Measurements from ENCODE around the gene NXF1. TPM values are rescaled to one million over a fixed set of nuclear protein-coding genes. Genes with fewer than 3 reads are reported as not detected.

NXF1 gene
- 26.4 and 28.4 TPM in 2 replicates for total RNA-seq

GRCh38 chr11:62805076-62805892 lies at the start of gene NXF1:
NXF1 (minus strand) TSS chr11:62805440; CDS start chr11:62805356, 84 bp downstream.

GRCh38 chr11:62839050-62839945 lies 34.1 kb upstream of the NXF1 start, which contains the start of gene WDR74:
WDR74 (minus strand) TSS chr11:62839590; CDS start chr11:62839570, 20 bp downstream.

GRCh38 chr11:62832336-62833234 lies 27.3 kb upstream of the NXF1 start, which contains the start of gene TEX54:
TEX54 (minus strand) TSS chr11:62832841.

GRCh38 chr11:62831520-62832335 lies 26.5 kb upstream of the NXF1 start, which contains the start of gene STX5:
STX5 (minus strand) TSS chr11:62832051; CDS start chr11:62831243, 808 bp downstream.

GRCh38 chr11:62791501-62792201 lies 13.6 kb downstream of the NXF1 start, which contains the start of gene TMEM223:
TMEM223 (minus strand) TSS chr11:62792006; CDS start chr11:62791994, 12 bp downstream.

GRCh38 chr11:62787005-62787759 lies 18.1 kb downstream of the NXF1 start, which contains the start of gene TMEM179B:
TMEM179B (plus strand) TSS chr11:62787402; CDS start chr11:62787432, 30 bp downstream.

GRCh38 chr11:62771144-62772021 lies 33.9 kb downstream of the NXF1 start, which contains the start of gene TAF6L:
TAF6L (plus strand) TSS chr11:62771396; CDS start chr11:62775784, 4,388 bp downstream.

GRCh38 chr11:62753736-62754603 lies 51.3 kb downstream of the NXF1 start, which contains the start of gene ZBTB3:
ZBTB3 (minus strand) TSS chr11:62754160; CDS start chr11:62753664, 496 bp downstream.

Other genes with a start within 250 kb of the NXF1 start
- gene EEF1G, start 231.5 kb downstream of the NXF1 start, total RNA-seq: 1,010 and 1,304 TPM in 2 replicates
- 7.0 TPM in 2 replicates for gene TUT1, start 213.9 kb downstream of the NXF1 start, total RNA-seq
- 97.1 and 125 TPM in 2 replicates for gene MTA2, start 203.6 kb downstream of the NXF1 start, total RNA-seq
- 11.6 and 14.0 TPM in 2 replicates for gene EML3, start 192.7 kb downstream of the NXF1 start, total RNA-seq
- gene ROM1, start 192.2 kb downstream of the NXF1 start, total RNA-seq: 2.3 and 2.9 TPM in 2 replicates
- gene B3GAT3, start 183.5 kb downstream of the NXF1 start, total RNA-seq: 34.3 and 50.9 TPM in 2 replicates
- 315 and 475 TPM in 2 replicates for gene GANAB, start 158.8 kb downstream of the NXF1 start, total RNA-seq
- 22.9 and 24.5 TPM in 2 replicates for gene INTS5, start 152.1 kb downstream of the NXF1 start, total RNA-seq
- gene C11orf98, start 140.2 kb downstream of the NXF1 start, total RNA-seq: 24.6 and 35.6 TPM in 2 replicates
- 4.2 and 9.4 TPM in 2 replicates for gene CSKMT, start 140.1 kb downstream of the NXF1 start, total RNA-seq
- gene UQCC3, start 133.8 kb downstream of the NXF1 start, total RNA-seq: 12.0 and 12.6 TPM in 2 replicates
- gene LBHD1, start 133.2 kb downstream of the NXF1 start, total RNA-seq: 2.7 and 3.3 TPM in 2 replicates
- gene UBXN1, start 126.4 kb downstream of the NXF1 start, total RNA-seq: 99.4 and 126 TPM in 2 replicates
- 12.2 and 23.5 TPM in 2 replicates for gene LRRN4CL, start 115.9 kb downstream of the NXF1 start, total RNA-seq
- 37.4 and 39.5 TPM in 2 replicates for gene BSCL2, start 98.0 kb downstream of the NXF1 start, total RNA-seq
- gene GNG3, start 97.8 kb downstream of the NXF1 start, total RNA-seq: not detected in 2 replicates
- gene HNRNPUL2, start 78.0 kb downstream of the NXF1 start, total RNA-seq: 9.6 and 16.4 TPM in 2 replicates
- gene TTC9C, start 77.0 kb downstream of the NXF1 start, total RNA-seq: 30.0 and 35.2 TPM in 2 replicates
- 14.5 and 15.6 TPM in 2 replicates for gene ZBTB3, start 51.3 kb downstream of the NXF1 start, total RNA-seq
- gene POLR2G, start 43.9 kb downstream of the NXF1 start, total RNA-seq: 66.9 and 68.8 TPM in 2 replicates
- 29.2 and 30.7 TPM in 2 replicates for gene TAF6L, start 34.0 kb downstream of the NXF1 start, total RNA-seq
- gene TMEM179B, start 18.0 kb downstream of the NXF1 start, total RNA-seq: 19.0 and 25.5 TPM in 2 replicates
- 21.8 and 24.1 TPM in 2 replicates for gene TMEM223, start 13.4 kb downstream of the NXF1 start, total RNA-seq
- 42.4 and 52.6 TPM in 2 replicates for gene STX5, start 26.6 kb upstream of the NXF1 start, total RNA-seq
- gene TEX54, start 27.4 kb upstream of the NXF1 start, total RNA-seq: not detected in 2 replicates
- 48.4 and 68.5 TPM in 2 replicates for gene WDR74, start 34.1 kb upstream of the NXF1 start, total RNA-seq
- 348 and 637 TPM in 2 replicates for gene SLC3A2, start 75.5 kb upstream of the NXF1 start, total RNA-seq
- gene CHRM1, start 115.9 kb upstream of the NXF1 start, total RNA-seq: not detected in 2 replicates
- not detected in 2 replicates for gene SLC22A6, start 179.5 kb upstream of the NXF1 start, total RNA-seq
- under 0.01 TPM in 1 of 2 replicates, not detected in the other for gene SLC22A8, start 210.4 kb upstream of the NXF1 start, total RNA-seq